G401 (cell line): ENCODE results near the gene PHACTR3. TPM values are rescaled to one million over a fixed set of nuclear protein-coding genes. Genes with fewer than 3 reads are reported as not detected.

Source experiments
- DNase-seq: peaks from one replicate; pipeline ENCODE4 v3.0.0-alpha.2; 2015; ENCODE audit warnings: low spot score
- in situ Hi-C: cut with HindIII; loops from 2 replicates; pipeline ENCODE4 v1.10.0; 2016; ENCODE audit warnings: low sequenced_read_pairs, mixed read lengths
- total RNA-seq: library from RNA; depleted of rRNA; stranded (reverse); fragments of >200 nt; shearing (Covaris generic); gene quantifications from 2 replicates; pipeline ENCODE4 v1.2.3, GENCODE V29; 2014

Gene PHACTR3
- total RNA-seq, 1 experiment from 2014 or later = not detected

- no peak for DNase-seq
- in situ Hi-C loops = no loop called here
Observed at GRCh38 chr20:59632541-59633113, 28.3 kb downstream of the PHACTR3 start.

DNA sequence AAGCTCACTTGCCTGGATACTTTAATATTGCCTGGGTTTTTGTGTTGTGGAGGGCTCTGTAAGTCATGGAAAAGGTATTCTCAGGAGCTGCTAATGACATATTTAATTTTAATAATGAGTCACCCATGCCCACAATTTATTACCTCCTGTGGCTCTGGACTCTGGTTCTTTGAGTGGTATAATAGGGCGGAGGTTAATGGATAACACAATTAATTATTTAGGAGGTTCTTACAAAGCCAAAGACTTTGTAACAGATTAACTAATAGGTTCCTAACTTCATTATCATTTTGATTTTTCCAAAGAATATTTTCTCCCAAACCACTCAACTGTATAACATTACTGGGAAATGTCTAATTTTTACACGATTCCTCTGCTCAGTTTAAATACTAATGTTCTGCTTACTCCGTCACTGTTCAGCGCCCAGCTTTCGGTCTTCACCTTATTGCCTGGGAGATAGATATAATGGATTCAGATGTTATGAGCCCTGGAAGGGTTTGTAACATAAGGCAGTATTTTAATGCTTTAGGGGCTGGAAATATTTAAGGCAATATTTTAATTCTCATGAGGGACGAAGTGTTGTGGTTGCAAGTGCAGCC, 29.4 kb downstream of the PHACTR3 start:
- DNase-seq = no peak
- in situ Hi-C loops = no loop called here

GRCh38 chr20:59634435-59635005, 30.2 kb downstream of the PHACTR3 start:
- no peak for DNase-seq
- in situ Hi-C loops = no loop called here

GRCh38 chr20:59636766-59637370, 32.5 kb downstream of the PHACTR3 start:
- DNase-seq = no peak
- in situ Hi-C loops = no loop called here

GRCh38 chr20:59640267-59640666, 35.9 kb downstream of the PHACTR3 start:
- no peak for DNase-seq
- in situ Hi-C loops = no loop called here

DNA sequence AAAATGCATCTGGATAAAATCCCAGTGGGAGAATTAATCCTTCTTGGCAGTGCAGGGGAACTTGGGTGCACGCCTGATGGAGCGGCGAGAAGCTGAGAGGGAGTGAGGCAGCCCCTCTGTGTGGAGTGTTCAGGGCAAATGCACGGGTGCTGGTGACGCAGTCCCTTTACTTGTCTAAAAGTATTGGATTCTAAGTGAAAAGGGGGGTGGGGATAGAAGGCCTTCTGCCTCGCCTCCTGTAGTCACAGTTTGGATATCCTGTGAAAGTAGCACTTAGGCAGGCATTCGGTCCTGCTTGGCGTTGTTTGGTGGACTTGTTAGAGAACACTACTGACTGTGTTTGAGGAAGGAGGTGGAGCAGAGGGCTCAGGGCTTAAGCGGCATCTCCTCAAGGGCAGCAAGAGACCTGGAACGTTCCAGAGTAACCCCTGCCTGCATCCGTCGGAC, 39.3 kb downstream of the PHACTR3 start:
- DNase-seq = peak; percentile 61
- in situ Hi-C loops = no loop called here

DNA sequence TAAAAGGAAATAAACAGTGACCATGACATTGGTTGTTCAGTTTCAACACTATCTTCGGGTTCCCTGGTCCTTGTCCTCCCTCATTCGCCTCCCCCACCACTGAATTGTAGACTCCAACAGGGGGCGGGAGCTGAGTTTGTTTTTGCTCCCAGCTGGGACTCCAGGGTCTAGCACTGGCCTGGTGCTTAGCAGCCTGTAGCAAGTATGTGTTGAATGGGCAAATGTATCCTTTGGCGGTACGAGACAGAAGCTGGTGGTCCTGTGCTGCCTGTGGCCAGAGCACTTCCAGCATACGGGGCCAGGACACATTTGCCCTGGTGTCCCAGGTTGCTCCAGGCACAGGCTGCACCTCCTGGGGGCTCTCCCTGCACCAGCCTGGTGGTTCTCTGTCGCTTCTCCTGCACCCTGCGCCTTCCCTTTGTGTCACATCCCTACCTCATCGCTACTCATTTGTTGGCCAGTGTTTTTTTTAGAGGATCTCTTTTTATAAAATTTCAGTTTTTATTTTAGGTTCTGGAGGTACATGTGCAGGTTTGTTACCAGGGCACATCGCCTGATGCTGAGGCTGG, 40.1 kb downstream of the PHACTR3 start:
- in situ Hi-C loops = no loop called here
- no peak for DNase-seq

DNA sequence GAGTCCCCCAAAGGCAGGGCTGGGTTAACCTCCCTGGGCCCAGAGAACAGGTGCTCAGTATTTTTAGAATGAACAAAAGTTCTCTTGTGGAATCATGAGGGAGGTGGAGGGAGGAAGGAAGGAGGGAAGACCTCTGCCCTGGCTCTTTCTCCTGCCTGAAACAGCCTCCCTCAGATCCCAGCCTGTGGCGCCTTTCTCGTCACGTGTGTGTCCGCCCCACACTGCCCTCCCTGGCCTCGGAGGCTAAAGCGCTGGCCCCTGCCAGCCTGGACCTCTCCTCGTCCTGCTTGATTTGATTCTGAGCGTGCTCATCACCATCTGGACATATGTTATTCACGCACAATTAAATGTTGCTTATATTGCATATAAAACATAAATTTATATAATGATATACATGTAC, 40.9 kb downstream of the PHACTR3 start:
- in situ Hi-C loops = no loop called here
- DNase-seq = peak; percentile 72

DNA sequence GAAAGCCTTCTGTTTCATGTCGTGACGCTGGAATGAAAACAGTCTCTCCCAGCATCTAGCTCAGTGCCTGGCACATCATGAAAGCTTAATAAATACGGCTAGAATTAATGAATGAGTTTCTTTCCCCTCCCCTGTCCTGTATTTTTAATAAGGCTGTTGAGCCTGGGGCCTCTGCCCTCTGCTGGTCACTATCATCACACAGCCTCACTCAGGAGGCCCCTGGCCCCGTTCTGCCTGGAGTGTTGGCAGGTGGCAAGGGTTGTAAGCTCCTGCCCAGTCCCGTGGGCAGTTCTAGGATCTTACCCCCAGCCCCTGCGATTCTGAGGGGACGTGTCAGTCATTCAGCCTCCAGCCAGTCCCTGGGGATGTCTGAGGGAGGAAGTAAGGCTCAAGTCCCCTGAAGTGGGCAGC, 41.4 kb downstream of the PHACTR3 start:
- in situ Hi-C loops = no loop called here
- DNase-seq = peak; percentile 72

DNA sequence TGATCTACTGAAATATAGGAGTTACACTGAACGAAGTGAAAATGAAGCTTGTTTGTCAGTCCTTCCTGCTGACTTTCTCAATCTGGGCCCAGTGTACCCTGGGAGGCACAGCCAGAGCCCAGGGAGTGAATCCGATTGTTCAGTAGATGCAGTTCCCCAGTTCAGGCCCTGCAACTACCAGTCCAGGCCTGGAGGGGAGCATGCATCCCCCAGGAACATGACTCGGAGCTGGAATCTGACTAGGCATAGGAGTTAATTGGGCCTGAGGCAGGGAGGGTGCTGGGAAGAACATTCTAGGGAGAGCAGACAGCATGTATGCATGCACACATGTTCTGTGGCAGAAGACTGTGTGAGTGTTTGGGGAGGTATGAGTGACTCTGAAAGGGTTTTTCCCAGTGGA, 42.1 kb downstream of the PHACTR3 start:
- no peak for DNase-seq
- in situ Hi-C loops = no loop called here

GRCh38 chr20:59647271-59647670, 42.9 kb downstream of the PHACTR3 start:
- no peak for DNase-seq
- in situ Hi-C loops = no loop called here

- in situ Hi-C loops = no loop called here
- peak; percentile 57 for DNase-seq
Observed at GRCh38 chr20:59648466-59649070, 44.2 kb downstream of the PHACTR3 start.

DNA sequence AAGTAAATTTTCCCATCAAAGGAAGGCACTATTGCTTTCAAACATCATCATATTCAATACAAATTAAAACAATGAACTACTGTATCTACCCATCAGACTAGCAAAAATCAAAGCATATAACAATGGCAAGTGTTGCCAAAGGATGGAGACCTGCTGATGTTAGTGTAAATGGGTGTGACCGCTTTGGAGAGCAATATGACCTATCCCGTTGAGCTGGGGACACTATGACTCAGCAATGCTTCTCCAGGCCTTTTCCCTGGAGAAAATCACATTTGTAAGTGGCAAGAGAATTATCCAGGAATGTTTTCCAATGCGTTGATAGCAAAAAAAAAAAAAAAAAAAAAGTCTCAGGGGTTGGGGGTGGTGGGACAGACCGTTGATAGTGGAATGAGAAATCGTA, 46.1 kb downstream of the PHACTR3 start:
- no peak for DNase-seq

DNA sequence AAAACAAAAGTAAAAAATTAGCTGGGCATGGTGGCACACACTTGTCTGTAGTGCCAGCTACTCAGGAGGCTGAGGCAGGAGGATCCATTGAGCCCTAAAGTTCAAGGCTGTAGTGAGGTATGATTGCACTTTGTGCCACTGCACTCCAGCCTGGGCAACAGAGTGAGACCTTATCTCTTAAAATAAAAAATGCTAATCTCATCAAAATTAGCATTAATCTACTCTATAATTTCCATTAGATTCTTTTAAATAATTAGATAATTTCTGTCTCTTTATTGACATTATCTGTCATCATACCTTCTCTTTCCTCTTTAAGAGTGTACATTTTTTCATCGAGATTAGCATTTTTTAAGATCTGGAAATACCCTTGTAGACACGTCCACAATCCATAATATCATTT, 48.0 kb downstream of the PHACTR3 start:
- in situ Hi-C loops = no loop called here
- no peak for DNase-seq

More for the DNA sequence above, 46.1 kb downstream of the PHACTR3 start:
- in situ Hi-C loops = no loop called here

GRCh38 chr20:59656417-59656816, 52.1 kb downstream of the PHACTR3 start:
- in situ Hi-C loops = no loop called here
- no peak for DNase-seq

DNA sequence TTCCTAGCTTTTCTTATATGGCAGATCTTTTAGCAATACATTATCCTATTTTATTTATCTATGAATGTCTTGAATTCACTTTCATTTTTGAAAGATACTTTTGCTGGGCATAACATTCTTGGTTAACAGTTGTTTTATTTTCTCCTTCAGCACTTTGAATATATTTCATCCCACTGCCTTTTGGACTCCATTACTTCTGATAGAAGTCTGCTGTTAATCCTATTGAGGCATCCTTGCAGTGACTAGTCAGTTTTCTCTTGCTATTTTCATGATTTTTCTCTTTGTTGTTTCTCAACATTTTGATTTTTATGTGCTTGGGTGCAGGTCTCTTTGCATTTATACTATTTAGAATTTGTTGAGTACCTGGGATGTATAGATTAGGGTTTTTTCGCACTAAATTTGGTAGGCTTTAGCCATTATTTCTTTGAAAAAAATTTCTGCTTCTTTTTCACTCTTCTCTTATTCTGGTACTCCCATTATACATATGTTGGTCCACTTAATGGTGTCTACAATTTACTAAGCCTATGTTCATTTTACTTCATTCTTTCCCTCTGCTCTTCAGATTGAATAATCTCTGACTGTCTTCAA, 53.2 kb downstream of the PHACTR3 start:
- no peak for DNase-seq
- in situ Hi-C loops = no loop called here

- DNase-seq = no peak
- in situ Hi-C loops = no loop called here
Observed at GRCh38 chr20:59660471-59660870, 56.1 kb downstream of the PHACTR3 start.

GRCh38 chr20:59661153-59661552, 56.8 kb downstream of the PHACTR3 start:
- DNase-seq = no peak
- in situ Hi-C loops = no loop called here

- in situ Hi-C loops = no loop called here
- peak; percentile 88 for DNase-seq
Observed at GRCh38 chr20:59661621-59662020, 57.3 kb downstream of the PHACTR3 start.
